Neuronal stem cell (in vitro differentiated cells): Measurements from ENCODE around the gene LTBP1.

Experiments used
- DNase-seq: peaks from one replicate; pipeline ENCODE4 v3.0.0-alpha.2; 2013; ENCODE audit warnings: low spot score
- H2AFZ ChIP-seq: one replicate; pipeline ENCODE4 v1.6.1; 2013; ENCODE audit warnings: mild to moderate bottlenecking, low read length, inconsistent platforms
- H2AK5ac ChIP-seq: 2 replicates; pipeline ENCODE4 v1.6.1; 2013; ENCODE audit warnings: low read depth, mild to moderate bottlenecking, inconsistent platforms, low read length, moderate library complexity, mixed read lengths
- H2BK120ac ChIP-seq: 2 replicates; pipeline ENCODE4 v1.6.1; 2013; ENCODE audit warnings: low read depth, mild to moderate bottlenecking, inconsistent platforms, low read length, moderate library complexity, mixed read lengths
- H2BK12ac ChIP-seq: one replicate; pipeline ENCODE4 v1.6.1; 2013; ENCODE audit warnings: low read length, inconsistent platforms
- H2BK15ac ChIP-seq: 2 replicates; pipeline ENCODE4 v1.6.1; 2013; ENCODE audit warnings: mild to moderate bottlenecking, low read length, inconsistent platforms, mixed read lengths
- H2BK5ac ChIP-seq: one replicate; pipeline ENCODE4 v1.6.1; 2013; ENCODE audit warnings: inconsistent platforms, mild to moderate bottlenecking, low read length, moderate library complexity
- H3K14ac ChIP-seq: one replicate; pipeline ENCODE4 v1.6.1; 2013; ENCODE audit warnings: low read length, inconsistent platforms
- H3K18ac ChIP-seq: 2 replicates; pipeline ENCODE4 v1.6.1; 2013; ENCODE audit warnings: low read length, inconsistent platforms
- H3K23ac ChIP-seq: 2 replicates; pipeline ENCODE4 v1.6.1; 2013; ENCODE audit warnings: low read depth, mild to moderate bottlenecking, mixed read lengths, low read length, inconsistent platforms; ENCODE audit not compliant: poor library complexity
- H3K27ac ChIP-seq: replicated peaks from 3 replicates; pipeline ENCODE4 v1.5.1; 2013; ENCODE audit warnings: low read length, inconsistent platforms
- H3K27me3 ChIP-seq, 3 experiments: 2 replicates each; pipeline ENCODE4 v1.6.1; 2013; ENCODE audit warnings: low read length in 3 of 3, mild to moderate bottlenecking in 2 of 3, inconsistent platforms in 1 of 3, low read depth in 1 of 3, mixed read lengths in 1 of 3, moderate library complexity in 1 of 3; ENCODE audit not compliant: control insufficient read depth in 3 of 3, insufficient read depth in 3 of 3
- H3K36me3 ChIP-seq, 2 donors: replicated peaks in 1 of 2; 2 replicates each; pipeline ENCODE4 v1.6.1; 2013; ENCODE audit warnings: low read length in 2 of 2; ENCODE audit not compliant: control insufficient read depth in 2 of 2, insufficient read depth in 2 of 2
- H3K4ac ChIP-seq: 2 replicates; pipeline ENCODE4 v1.6.1; 2013; ENCODE audit warnings: inconsistent platforms, mild to moderate bottlenecking, low read length, moderate library complexity
- H3K4me1 ChIP-seq, 2 donors: 1 replicate in 1 of 2; 2 replicates in 1 of 2; pipeline ENCODE4 v1.6.1; 2013; ENCODE audit warnings: low read length in 2 of 2, low read depth in 1 of 2; ENCODE audit not compliant: control insufficient read depth in 2 of 2, insufficient read depth in 1 of 2
- H3K4me2 ChIP-seq: one replicate; pipeline ENCODE4 v1.6.1; 2013; ENCODE audit warnings: mild to moderate bottlenecking, low read length, inconsistent platforms; ENCODE audit not compliant: insufficient read depth, poor library complexity, severe bottlenecking
- H3K4me3 ChIP-seq, 2 donors: 2 replicates each; pipeline ENCODE4 v1.5.1; 2013; ENCODE audit warnings: low read length in 2 of 2, mild to moderate bottlenecking in 2 of 2, inconsistent platforms in 1 of 2, moderate library complexity in 1 of 2
- H3K79me1 ChIP-seq: one replicate; pipeline ENCODE4 v1.6.1; 2013; ENCODE audit warnings: low read depth, mild to moderate bottlenecking, inconsistent platforms, low read length, moderate library complexity
- H3K9ac ChIP-seq: one replicate; pipeline ENCODE4 v1.6.1; 2013; ENCODE audit warnings: mild to moderate bottlenecking, low read depth, low read length, inconsistent platforms; ENCODE audit not compliant: poor library complexity
- H3K9me3 ChIP-seq, 2 donors: replicated peaks in 1 of 2; 2 replicates each; pipeline versions ENCODE3 to v1.6.1; 2013; ENCODE audit warnings: low read length in 2 of 2, mild to moderate bottlenecking in 2 of 2, inconsistent platforms in 1 of 2, low read depth in 1 of 2, mixed read lengths in 1 of 2, moderate library complexity in 1 of 2; ENCODE audit not compliant: control insufficient read depth in 2 of 2, insufficient read depth in 1 of 2
- H4K8ac ChIP-seq: one replicate; pipeline ENCODE4 v1.6.1; 2013; ENCODE audit warnings: low read depth, mild to moderate bottlenecking, inconsistent platforms, low read length, moderate library complexity
- H4K91ac ChIP-seq: one replicate; pipeline ENCODE4 v1.6.1; 2013; ENCODE audit warnings: low read length, low read depth, mild to moderate bottlenecking, inconsistent platforms; ENCODE audit not compliant: poor library complexity
- WGBS, 2 donors: extraction: QIAGEN DNeasy Blood & Tissue Kit; methylation state at CpG; one replicate each; pipeline ENCODE4 v1.1.7; 2013; ENCODE audit warnings: missing lambda C conversion rate in 2 of 2, mixed read lengths in 1 of 2; ENCODE audit not compliant: insufficient read length in 2 of 2, insufficient replicate concordance in 1 of 2; ENCODE audit errors: extremely low coverage in 2 of 2; 5-methylcytosine and 5-hydroxymethylcytosine counted together

LTBP1 gene

DNA sequence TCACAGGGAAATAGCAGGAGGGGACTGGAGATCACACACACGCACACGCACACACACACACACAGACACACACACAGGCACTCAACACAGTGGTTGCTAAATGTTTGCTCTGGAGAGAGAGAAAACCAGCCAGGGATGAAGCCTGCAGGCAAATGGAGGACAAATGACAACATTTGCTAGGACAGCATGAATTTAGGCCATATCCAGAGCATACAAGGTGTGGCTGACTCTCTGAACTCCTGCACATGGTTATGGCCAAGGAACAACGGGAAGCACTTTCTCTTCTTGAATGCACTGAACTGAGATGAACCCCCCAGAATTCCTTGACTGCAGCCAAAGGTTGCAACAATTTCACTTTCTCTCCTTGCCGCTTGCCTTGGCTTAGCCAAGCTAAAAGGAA is 299.7 kb downstream of the LTBP1 start:
- Histone ChIP-seq H2BK12ac (no peak overlapping the region), H2AFZ (no peak overlapping the region), H2BK15ac (no peak overlapping the region), H3K4me1 (no peaks in the 10 kb centered on the region), H3K4me3 (no peak overlapping the region), H3K4ac (no peak overlapping the region), H2BK5ac (no peak overlapping the region), H2BK120ac (no peak overlapping the region), H2AK5ac (no peak overlapping the region), H3K79me1 (no peaks in the 10 kb centered on the region), H3K4me2 (no peak overlapping the region), H3K36me3 (peaks cover 0 to 4% of the 10 kb centered on the region in 2 donors), H3K23ac (no peak overlapping the region), H4K91ac (no peak overlapping the region), H3K18ac (no peak overlapping the region), H3K9ac (no peak overlapping the region), H3K27ac (no peak overlapping the region), H3K27me3 (no peaks in the 10 kb centered on the region), H3K9me3 (no peaks in the 10 kb centered on the region), H4K8ac (no peak overlapping the region), H3K14ac (no peak overlapping the region)
- WGBS, 2 donors: no CpG with 5 or more reads among the region's 4 CpGs
- no peak for DNase-seq

- H3K14ac ChIP-seq: no peak overlapping the region
- no peak overlapping the region for H2AFZ ChIP-seq
- H4K8ac ChIP-seq: no peak overlapping the region
- no peaks in the 10 kb centered on the region for H3K9me3 ChIP-seq
- H2BK12ac ChIP-seq: no peak overlapping the region
- no peaks in the 10 kb centered on the region for H3K27me3 ChIP-seq
- no peaks in the 10 kb centered on the region for H3K4me1 ChIP-seq
- no peak overlapping the region for H2AK5ac ChIP-seq
- DNase-seq: no peak
- H2BK120ac ChIP-seq: no peak overlapping the region
- no peaks in the 10 kb centered on the region for H3K79me1 ChIP-seq
- H3K27ac ChIP-seq: no peak overlapping the region
- H3K4me3 ChIP-seq: no peak overlapping the region
- WGBS, 2 donors: no CpG with 5 or more reads among the region's 1 CpG
- no peak overlapping the region for H3K4me2 ChIP-seq
- H3K36me3 ChIP-seq: peaks cover 0 to 4% of the 10 kb centered on the region in 2 donors
- H3K4ac ChIP-seq: no peak overlapping the region
- no peak overlapping the region for H2BK15ac ChIP-seq
- H3K23ac ChIP-seq: no peak overlapping the region
- H3K18ac ChIP-seq: no peak overlapping the region
- H4K91ac ChIP-seq: no peak overlapping the region
- no peak overlapping the region for H3K9ac ChIP-seq
- H2BK5ac ChIP-seq: no peak overlapping the region
Measured at GRCh38 chr2:33247365-33247764, 300.6 kb downstream of the LTBP1 start.

- no peak overlapping the region for H3K14ac ChIP-seq
- H3K9me3 ChIP-seq: no peaks in the 10 kb centered on the region
- no CpG with 5 or more reads among the region's 5 CpGs for WGBS, 2 donors
- no peak overlapping the region for H3K23ac ChIP-seq
- no peak overlapping the region for H4K8ac ChIP-seq
- H2BK15ac ChIP-seq: no peak overlapping the region
- H3K27ac ChIP-seq: no peak overlapping the region
- no peak overlapping the region for H3K4ac ChIP-seq
- no peak overlapping the region for H2AFZ ChIP-seq
- H2BK120ac ChIP-seq: no peak overlapping the region
- no peaks in the 10 kb centered on the region for H3K4me1 ChIP-seq
- H2BK5ac ChIP-seq: no peak overlapping the region
- peak overlapping the region in 1 of 2 donors; percentile 10 for H3K4me3 ChIP-seq
- H3K27me3 ChIP-seq: no peaks in the 10 kb centered on the region
- H2BK12ac ChIP-seq: no peak overlapping the region
- H3K79me1 ChIP-seq: no peaks in the 10 kb centered on the region
- no peak overlapping the region for H2AK5ac ChIP-seq
- no peak overlapping the region for H3K4me2 ChIP-seq
- peaks cover 0 to 7% of the 10 kb centered on the region in 2 donors for H3K36me3 ChIP-seq
- no peak overlapping the region for H3K18ac ChIP-seq
- H3K9ac ChIP-seq: no peak overlapping the region
- no peak for DNase-seq
- H4K91ac ChIP-seq: no peak overlapping the region
Measured at GRCh38 chr2:33250417-33251029, 303.8 kb downstream of the LTBP1 start.

DNA sequence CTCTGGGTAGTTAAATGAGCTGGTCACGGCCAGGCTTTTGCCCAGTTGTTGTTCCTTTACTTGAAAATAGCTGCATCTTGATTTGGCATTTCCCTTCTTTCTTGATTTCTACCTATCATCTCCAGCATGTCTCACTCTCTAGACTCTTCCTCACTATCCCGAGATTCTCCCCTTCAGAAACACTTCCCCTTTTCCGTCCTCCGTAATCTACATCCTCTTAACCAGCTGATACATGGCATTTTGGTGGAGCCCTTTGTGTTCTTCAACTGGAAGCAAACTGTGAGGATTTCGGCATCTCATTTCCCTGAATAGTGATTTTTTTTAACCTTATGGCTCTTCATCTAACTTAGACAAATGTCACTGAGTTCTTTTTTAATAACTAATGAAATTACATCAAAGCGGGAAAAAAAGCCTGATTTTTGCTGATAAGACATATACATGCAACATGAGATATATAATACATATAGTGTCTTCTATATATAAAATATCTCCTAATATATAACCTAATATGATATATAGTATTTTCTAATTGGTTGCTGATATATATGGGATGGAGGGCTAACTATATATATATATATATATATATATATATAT is 309.5 kb downstream of the LTBP1 start:
- no peak overlapping the region for H4K91ac ChIP-seq
- H3K9ac ChIP-seq: no peak overlapping the region
- H2BK12ac ChIP-seq: no peak overlapping the region
- no peak overlapping the region for H2BK15ac ChIP-seq
- no peak overlapping the region for H3K18ac ChIP-seq
- no peak overlapping the region for H3K4me2 ChIP-seq
- no peak for DNase-seq
- H3K27me3 ChIP-seq: no peaks in the 10 kb centered on the region
- H3K4ac ChIP-seq: no peak overlapping the region
- 100% methylated on average over 3 of the region's 6 CpGs; no CpG with 5 or more reads in 1 of the 2 donors for WGBS, 2 donors
- no peak overlapping the region for H3K4me3 ChIP-seq
- H2BK5ac ChIP-seq: no peak overlapping the region
- no peak overlapping the region for H4K8ac ChIP-seq
- H3K14ac ChIP-seq: no peak overlapping the region
- H2AFZ ChIP-seq: no peak overlapping the region
- peaks cover 0 to 6% of the 10 kb centered on the region in 2 donors for H3K36me3 ChIP-seq
- no peaks in the 10 kb centered on the region for H3K4me1 ChIP-seq
- H3K27ac ChIP-seq: no peak overlapping the region
- no peak overlapping the region for H2BK120ac ChIP-seq
- H3K9me3 ChIP-seq: no peaks in the 10 kb centered on the region
- H3K23ac ChIP-seq: no peak overlapping the region
- no peaks in the 10 kb centered on the region for H3K79me1 ChIP-seq
- H2AK5ac ChIP-seq: no peak overlapping the region
